HUES48 (cell line): ENCODE data around the gene CALHM5.
"Not testable (repeated sequence)": the region's sequence is repeated elsewhere in the genome, so short reads cannot be mapped to it uniquely, and the experiment has no call there.

Experiments
- H3K27ac ChIP-seq: one replicate; pipeline ENCODE4 v1.7.0; 2013; ENCODE audit warnings: low read depth, low read length, inconsistent platforms
- H3K27me3 ChIP-seq: 2 replicates; pipeline ENCODE4 v1.6.1; 2013; ENCODE audit warnings: mild to moderate bottlenecking, low read length; ENCODE audit not compliant: control insufficient read depth, insufficient read depth
- H3K36me3 ChIP-seq: 2 replicates; pipeline ENCODE4 v1.6.1; 2013; ENCODE audit warnings: low read length; ENCODE audit not compliant: control insufficient read depth, insufficient read depth
- H3K4me1 ChIP-seq: 2 replicates; pipeline ENCODE4 v1.6.1; 2013; ENCODE audit warnings: mild to moderate bottlenecking, low read length; ENCODE audit not compliant: control insufficient read depth, insufficient read depth
- H3K4me3 ChIP-seq: 2 replicates; pipeline ENCODE4 v1.5.1; 2013; ENCODE audit warnings: mild to moderate bottlenecking, low read depth, low read length
- H3K9ac ChIP-seq: 2 replicates; pipeline ENCODE4 v1.6.1; 2013; ENCODE audit warnings: mild to moderate bottlenecking, low read depth, low read length, moderate library complexity
- H3K9me3 ChIP-seq: 2 replicates; pipeline ENCODE4 v1.6.1; 2013; ENCODE audit warnings: low read length; ENCODE audit not compliant: control insufficient read depth, insufficient read depth

The CALHM5 gene

DNA sequence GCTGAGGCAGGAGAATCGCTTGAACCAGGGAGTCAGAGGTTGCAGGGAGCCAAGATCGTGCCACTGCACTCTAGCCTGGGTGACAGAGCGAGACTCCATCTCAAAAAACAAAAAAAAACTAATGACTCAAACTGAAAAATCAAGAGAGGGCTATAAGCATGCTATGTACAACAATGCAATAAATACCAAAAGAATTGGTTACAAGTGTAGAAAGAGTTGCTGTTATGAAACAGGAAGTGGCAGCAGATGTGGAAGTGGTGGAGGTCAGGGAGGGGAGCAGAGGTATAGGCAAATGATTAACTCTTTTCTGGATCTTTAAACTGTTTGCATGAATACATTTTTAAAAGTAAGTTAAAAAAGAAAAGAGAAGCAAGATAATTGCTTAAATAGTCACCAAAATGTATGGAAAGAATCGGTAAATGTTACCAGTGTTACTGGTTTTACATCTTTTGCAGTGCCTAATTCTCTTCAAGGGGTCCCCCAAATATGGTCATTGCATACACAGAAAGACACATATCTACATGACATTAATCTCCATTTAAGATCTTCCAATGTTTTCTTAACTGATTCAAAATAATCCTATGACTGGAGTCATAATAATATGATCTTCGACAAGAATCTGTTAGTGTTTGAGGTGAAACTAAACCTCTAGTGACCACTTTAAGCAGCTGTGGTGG lies 35.3 kb upstream of the CALHM5 start:
- Histone ChIP-seq H3K4me3 (no peak overlapping the region), H3K27me3 (no peaks in the 10 kb centered on the region), H3K9ac (no peak overlapping the region), H3K27ac (no peak overlapping the region), H3K4me1 (no peaks in the 10 kb centered on the region), H3K36me3 (no peaks in the 10 kb centered on the region), H3K9me3 (no peaks in the 10 kb centered on the region)

- Histone ChIP-seq H3K27ac (no peak overlapping the region), H3K4me3 (no peak overlapping the region), H3K36me3 (no peaks in the 10 kb centered on the region)
Observed at GRCh38 chr6:116482780-116483179, 28.7 kb upstream of the CALHM5 start.

DNA sequence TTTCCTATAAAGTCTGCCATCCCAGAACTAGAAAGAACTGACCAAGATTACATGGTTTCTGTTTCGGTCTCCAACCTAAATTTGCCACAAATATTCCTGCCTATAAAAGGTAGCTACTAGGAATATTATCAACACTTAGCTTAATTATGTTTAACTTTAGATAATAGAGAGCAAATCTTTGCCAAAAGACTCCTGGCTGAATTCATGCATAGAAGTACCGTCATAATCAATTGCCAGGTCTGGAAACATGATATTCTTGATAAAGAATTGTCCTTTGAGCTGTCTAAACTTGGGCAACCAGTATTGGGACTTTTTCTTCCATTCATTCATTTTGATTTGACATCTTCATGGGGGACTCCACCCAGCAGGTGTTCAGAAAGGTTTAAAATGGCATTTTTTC lies 27.8 kb upstream of the CALHM5 start:
- H3K9ac ChIP-seq = no peak overlapping the region
- no peak overlapping the region for H3K27ac ChIP-seq
- no peak overlapping the region for H3K4me3 ChIP-seq
- H3K9me3 ChIP-seq = no peaks in the 10 kb centered on the region
- no peaks in the 10 kb centered on the region for H3K4me1 ChIP-seq
- no peaks in the 10 kb centered on the region; the same call in 1 of the 2 replicates for H3K27me3 ChIP-seq
- no peaks in the 10 kb centered on the region for H3K36me3 ChIP-seq

More at GRCh38 chr6:116482780-116483179, 28.7 kb upstream of the CALHM5 start:
- no peaks in the 10 kb centered on the region for H3K4me1 ChIP-seq
- H3K9ac ChIP-seq = no peak overlapping the region
- no peaks in the 10 kb centered on the region for H3K9me3 ChIP-seq
- H3K27me3 ChIP-seq = no peaks in the 10 kb centered on the region; the same call in 1 of the 2 replicates

- Histone ChIP-seq H3K27me3 (no peaks in the 10 kb centered on the region; the same call in 1 of the 2 replicates), H3K36me3 (no peaks in the 10 kb centered on the region), H3K9ac (no peak overlapping the region), H3K4me3 (no peak overlapping the region), H3K27ac (no peak overlapping the region), H3K4me1 (no peaks in the 10 kb centered on the region), H3K9me3 (no peaks in the 10 kb centered on the region)
Observed at GRCh38 chr6:116485559-116486184, 25.8 kb upstream of the CALHM5 start.

- no peak overlapping the region for H3K4me3 ChIP-seq
- no peak overlapping the region for H3K9ac ChIP-seq
- H3K27me3 ChIP-seq = no peaks in the 10 kb centered on the region
- H3K9me3 ChIP-seq = no peaks in the 10 kb centered on the region
- no peaks in the 10 kb centered on the region for H3K4me1 ChIP-seq
- peak overlapping the region; percentile 50 for H3K27ac ChIP-seq
- H3K36me3 ChIP-seq = no peaks in the 10 kb centered on the region
Observed at GRCh38 chr6:116491610-116492330, 19.7 kb upstream of the CALHM5 start.

DNA sequence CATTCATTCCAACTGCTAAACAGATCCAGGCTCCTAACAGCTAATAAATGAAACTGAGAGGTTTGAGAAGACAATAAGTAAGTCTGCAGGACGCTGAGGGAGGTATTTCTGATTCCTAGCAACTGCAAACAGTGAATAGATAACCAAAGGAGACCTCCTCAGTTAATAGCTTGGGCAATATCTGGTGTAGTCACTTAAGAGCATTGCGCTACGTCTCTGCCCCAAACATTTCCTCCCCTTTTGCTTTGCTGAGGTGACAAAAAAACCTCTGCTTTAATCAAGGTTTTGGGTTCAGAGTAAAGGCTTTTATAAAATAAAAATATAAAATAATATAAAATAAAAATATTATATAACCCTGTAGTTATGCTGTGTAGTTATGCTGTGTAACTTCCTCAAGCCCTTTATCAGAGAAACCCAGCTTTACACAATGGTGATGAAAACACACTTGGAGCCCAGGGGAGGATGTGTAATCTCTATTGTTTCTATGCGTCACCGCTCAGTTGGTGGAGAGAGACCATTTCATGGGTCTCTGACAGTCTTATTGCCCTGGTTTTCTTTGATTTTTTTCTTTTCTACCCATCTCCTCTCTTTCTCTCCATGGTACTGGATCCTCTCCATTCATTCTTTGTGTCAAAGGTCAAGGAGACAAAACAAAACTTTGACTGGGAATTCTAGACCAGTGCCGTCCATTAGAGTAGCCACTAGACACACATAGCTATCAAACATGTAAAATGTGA lies 18.9 kb upstream of the CALHM5 start:
- Histone ChIP-seq H3K27me3 (no peaks in the 10 kb centered on the region), H3K4me1 (no peaks in the 10 kb centered on the region), H3K27ac (peak overlapping the region; percentile 50), H3K4me3 (no peak overlapping the region), H3K9me3 (no peaks in the 10 kb centered on the region), H3K9ac (no peak overlapping the region), H3K36me3 (no peaks in the 10 kb centered on the region)

DNA sequence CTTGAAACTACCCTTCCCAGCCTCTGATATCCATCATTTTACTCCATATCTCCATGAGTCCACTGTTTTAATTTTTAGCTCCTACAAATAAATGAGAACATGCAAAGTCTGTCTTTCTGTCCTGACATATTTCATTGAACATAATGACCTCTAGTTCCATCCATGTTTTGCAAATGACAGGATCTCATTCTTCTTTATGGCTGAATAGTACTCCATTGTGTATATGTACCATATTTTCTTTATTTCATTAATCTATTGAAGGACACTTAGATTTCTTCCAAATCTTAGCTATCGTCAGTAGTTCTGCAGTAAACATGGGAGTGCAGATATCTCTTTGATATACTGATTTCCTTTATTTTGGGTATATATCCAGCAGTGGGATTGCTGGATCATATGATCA lies 16.3 kb upstream of the CALHM5 start:
- H3K9ac ChIP-seq, H3K4me3 ChIP-seq, H3K27me3 ChIP-seq, H3K9me3 ChIP-seq, H3K27ac ChIP-seq, H3K4me1 ChIP-seq, H3K36me3 ChIP-seq: not testable (repeated sequence)

GRCh38 chr6:116497113-116497676 lies 14.2 kb upstream of the CALHM5 start:
- Histone ChIP-seq H3K9ac (no peak overlapping the region), H3K4me1 (no peaks in the 10 kb centered on the region; the same call in 1 of the 2 replicates), H3K27ac (no peak overlapping the region), H3K4me3 (no peak overlapping the region), H3K9me3 (no peaks in the 10 kb centered on the region), H3K36me3 (no peaks in the 10 kb centered on the region), H3K27me3 (no peaks in the 10 kb centered on the region)

GRCh38 chr6:116500969-116501433 lies 10.4 kb upstream of the CALHM5 start:
- Histone ChIP-seq H3K4me1 (no peaks in the 10 kb centered on the region; the same call in 1 of the 2 replicates), H3K27me3 (no peaks in the 10 kb centered on the region), H3K27ac (no peak overlapping the region), H3K36me3 (no peaks in the 10 kb centered on the region), H3K9ac (no peak overlapping the region), H3K4me3 (no peak overlapping the region), H3K9me3 (no peaks in the 10 kb centered on the region)

GRCh38 chr6:116507324-116507723 lies 4.1 kb upstream of the CALHM5 start:
- Histone ChIP-seq H3K27me3 (no peaks in the 10 kb centered on the region), H3K36me3 (no peaks in the 10 kb centered on the region), H3K9me3 (no peaks in the 10 kb centered on the region), H3K27ac (no peak overlapping the region), H3K4me3 (no peak overlapping the region), H3K9ac (no peak overlapping the region), H3K4me1 (peaks cover 10% of the 10 kb centered on the region)
